Chondrocyte (in vitro differentiated cells): ENCODE measurements around the gene OR10V1. TPM values are rescaled to one million over a fixed set of nuclear protein-coding genes. Genes with fewer than 3 reads are reported as not detected.

Source experiments
- DNase-seq: peaks from one replicate; pipeline ENCODE4 v3.0.0; 2021; ENCODE audit warnings: mixed read lengths, low spot score
- H3K27ac Mint-ChIP-seq: one replicate; pipeline ENCODE4 v1.8.0; 2021; ENCODE audit warnings: mild to moderate bottlenecking, moderate library complexity, mixed read lengths; ENCODE audit not compliant: unreplicated experiment
- H3K27me3 Mint-ChIP-seq: 2 replicates; pipeline ENCODE4 v1.8.0; 2021; ENCODE audit warnings: low read depth, mixed read lengths
- H3K36me3 Mint-ChIP-seq: 2 replicates; pipeline ENCODE4 v1.8.0; 2021; ENCODE audit warnings: low read depth, mixed read lengths
- H3K4me1 Mint-ChIP-seq: 2 replicates; pipeline ENCODE4 v1.8.0; 2021; ENCODE audit warnings: low read depth, mild to moderate bottlenecking, mixed read lengths
- H3K4me3 Mint-ChIP-seq: one replicate; pipeline ENCODE4 v1.8.0; 2021; ENCODE audit warnings: mild to moderate bottlenecking, moderate library complexity, mixed read lengths; ENCODE audit not compliant: unreplicated experiment
- H3K9me3 Mint-ChIP-seq: 2 replicates; pipeline ENCODE4 v1.8.0; 2021; ENCODE audit warnings: low read depth, mixed read lengths
- total RNA-seq: library from RNA; stranded (reverse); gene quantifications from 3 replicates; pipeline ENCODE4 v1.2.1, GENCODE V29; 2021
- TF ChIP-seq, protein P1 (sequence below): fragments of 200-600 bp; sonication (generic); IDR thresholded peaks from 2 replicates; pipeline ENCODE4 v1.5.0; 2021; ENCODE audit warnings: antibody characterized with exemption, mild to moderate bottlenecking, moderate library complexity

OR10V1 gene
- total RNA-seq, 1 donor from 2014 or later: not detected

DNA sequence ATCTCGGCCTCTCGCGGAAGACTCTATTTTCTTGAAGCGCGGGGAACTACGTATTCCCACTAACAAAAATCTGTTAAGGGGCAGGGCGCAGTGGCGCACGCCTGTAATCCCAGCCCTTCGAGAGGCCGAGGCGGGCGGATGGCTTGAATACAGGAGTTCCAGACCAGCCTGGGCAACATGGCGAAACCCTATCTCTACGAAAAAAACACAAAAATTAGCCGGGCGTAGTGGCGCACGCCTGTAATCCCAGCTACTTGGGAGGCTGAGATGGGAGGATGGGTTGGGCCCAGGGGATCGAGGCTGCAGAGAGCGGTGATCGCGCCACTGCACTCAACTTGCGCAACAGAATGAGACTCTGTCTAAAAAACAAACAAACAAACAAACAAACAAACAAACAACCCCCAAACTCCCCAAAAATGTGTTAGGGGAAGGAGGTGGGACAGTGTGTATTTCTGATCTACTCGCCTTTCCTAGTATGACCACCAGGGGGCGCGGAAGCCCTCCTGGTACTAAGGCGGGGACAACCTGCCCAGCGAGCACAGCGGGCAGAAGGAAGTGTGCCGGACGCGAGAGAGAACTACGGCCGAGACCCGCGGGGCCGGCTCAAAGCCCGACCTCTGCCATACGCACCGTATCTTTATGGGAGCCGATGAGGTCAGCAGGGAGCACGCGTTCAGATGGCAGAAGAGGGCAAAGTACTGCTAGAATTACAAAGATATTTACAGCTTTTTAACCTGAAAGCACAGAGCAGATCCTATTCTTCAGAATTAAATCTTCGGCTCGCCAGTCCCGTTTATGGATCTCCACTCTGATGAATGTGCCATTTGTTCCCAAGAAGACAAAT lies 40.2 kb upstream of the OR10V1 start:
- Mint-ChIP-seq H3K36me3 (peaks cover 1% of the 10 kb centered on the region), H3K27ac (peak overlapping the region; percentile 11), H3K4me1 (peaks cover 28% of the 10 kb centered on the region), H3K27me3 (peaks cover 1% of the 10 kb centered on the region), H3K4me3 (peak overlapping the region; percentile 99), H3K9me3 (no peaks in the 10 kb centered on the region)
- peak; percentile 87 for DNase-seq
- TF ChIP-seq, protein P1, sequence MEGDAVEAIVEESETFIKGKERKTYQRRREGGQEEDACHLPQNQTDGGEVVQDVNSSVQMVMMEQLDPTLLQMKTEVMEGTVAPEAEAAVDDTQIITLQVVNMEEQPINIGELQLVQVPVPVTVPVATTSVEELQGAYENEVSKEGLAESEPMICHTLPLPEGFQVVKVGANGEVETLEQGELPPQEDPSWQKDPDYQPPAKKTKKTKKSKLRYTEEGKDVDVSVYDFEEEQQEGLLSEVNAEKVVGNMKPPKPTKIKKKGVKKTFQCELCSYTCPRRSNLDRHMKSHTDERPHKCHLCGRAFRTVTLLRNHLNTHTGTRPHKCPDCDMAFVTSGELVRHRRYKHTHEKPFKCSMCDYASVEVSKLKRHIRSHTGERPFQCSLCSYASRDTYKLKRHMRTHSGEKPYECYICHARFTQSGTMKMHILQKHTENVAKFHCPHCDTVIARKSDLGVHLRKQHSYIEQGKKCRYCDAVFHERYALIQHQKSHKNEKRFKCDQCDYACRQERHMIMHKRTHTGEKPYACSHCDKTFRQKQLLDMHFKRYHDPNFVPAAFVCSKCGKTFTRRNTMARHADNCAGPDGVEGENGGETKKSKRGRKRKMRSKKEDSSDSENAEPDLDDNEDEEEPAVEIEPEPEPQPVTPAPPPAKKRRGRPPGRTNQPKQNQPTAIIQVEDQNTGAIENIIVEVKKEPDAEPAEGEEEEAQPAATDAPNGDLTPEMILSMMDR: peak; percentile 98

DNA sequence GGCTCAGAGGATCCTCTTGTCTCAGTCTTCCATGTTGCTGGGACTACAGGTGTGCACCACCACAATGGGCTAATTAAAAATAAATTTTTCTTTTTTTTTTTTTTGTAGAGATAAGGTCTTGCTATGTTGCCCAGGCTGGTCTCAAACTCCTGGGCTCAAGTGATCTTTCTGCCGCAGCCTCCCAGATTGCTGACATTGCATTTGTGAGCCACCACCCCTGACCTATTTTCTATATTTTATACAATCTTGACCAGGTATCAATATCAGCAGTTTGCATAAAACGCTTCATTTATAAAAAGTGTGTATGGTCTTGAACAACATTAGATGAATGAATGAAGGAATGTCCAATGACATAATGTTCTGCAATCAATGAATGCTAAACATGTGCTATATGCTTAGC lies 32.5 kb upstream of the OR10V1 start:
- TF ChIP-seq, protein P1: no peak
- Mint-ChIP-seq H3K9me3 (no peaks in the 10 kb centered on the region), H3K36me3 (no peaks in the 10 kb centered on the region), H3K27me3 (peaks cover 30% of the 10 kb centered on the region), H3K4me1 (no peaks in the 10 kb centered on the region), H3K4me3 (no peak overlapping the region), H3K27ac (no peak overlapping the region)
- no peak for DNase-seq

DNA sequence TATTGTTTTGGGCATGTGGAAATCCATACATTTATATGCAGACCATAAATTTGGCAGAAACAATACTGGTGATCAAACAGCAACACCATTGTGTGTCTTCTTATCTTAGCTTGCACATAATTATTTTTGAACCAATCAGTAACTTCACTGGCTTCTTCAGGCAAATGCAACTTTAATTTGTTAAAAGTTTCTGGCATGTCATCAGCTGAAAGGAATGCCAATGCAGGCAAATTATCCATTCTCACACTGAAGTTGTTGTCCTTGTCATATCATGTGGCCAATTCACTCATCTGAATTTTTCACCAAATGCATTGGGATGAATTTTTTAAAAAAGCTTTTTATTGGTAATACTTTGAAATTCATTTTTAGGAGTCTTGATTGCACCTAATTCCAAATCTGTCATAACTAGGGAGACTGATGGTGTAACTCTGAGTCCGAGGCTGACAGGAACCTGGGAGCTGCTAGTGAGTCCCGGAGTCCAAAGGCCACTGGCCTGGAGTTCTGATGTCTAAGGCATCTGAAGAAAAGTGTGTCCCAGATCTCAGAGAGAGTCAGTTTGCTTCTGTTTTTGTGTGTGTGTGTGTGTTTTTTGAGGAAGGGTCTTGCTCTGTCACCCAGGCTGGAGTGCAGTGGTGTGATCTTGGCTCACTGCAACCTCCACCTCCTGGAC lies 17.4 kb upstream of the OR10V1 start:
- Mint-ChIP-seq H3K4me1 (no peaks in the 10 kb centered on the region), H3K27ac (no peak overlapping the region), H3K4me3 (no peak overlapping the region), H3K36me3 (no peaks in the 10 kb centered on the region), H3K9me3 (peaks cover 3% of the 10 kb centered on the region), H3K27me3 (no peaks in the 10 kb centered on the region)
- DNase-seq: no peak
- TF ChIP-seq, protein P1: no peak

DNA sequence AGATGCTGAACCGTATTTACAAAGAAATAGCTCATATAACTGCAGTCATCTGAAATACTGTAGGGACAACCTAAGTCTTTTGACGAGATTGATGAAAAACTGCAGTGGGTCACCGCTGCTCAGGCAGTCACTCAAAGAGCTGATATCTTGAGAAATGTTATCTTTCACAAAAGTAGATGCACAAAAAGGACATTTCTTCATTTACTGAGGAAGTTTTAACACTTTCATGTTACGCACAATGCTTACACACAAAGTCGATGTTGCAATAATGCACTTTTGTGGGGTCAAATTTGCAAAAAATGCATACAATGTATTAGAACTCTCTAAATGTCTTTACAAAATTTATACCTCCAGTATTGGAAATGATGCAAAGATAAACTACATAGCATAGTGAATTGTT lies 16.2 kb upstream of the OR10V1 start:
- no peak overlapping the region for H3K27ac Mint-ChIP-seq

DNA sequence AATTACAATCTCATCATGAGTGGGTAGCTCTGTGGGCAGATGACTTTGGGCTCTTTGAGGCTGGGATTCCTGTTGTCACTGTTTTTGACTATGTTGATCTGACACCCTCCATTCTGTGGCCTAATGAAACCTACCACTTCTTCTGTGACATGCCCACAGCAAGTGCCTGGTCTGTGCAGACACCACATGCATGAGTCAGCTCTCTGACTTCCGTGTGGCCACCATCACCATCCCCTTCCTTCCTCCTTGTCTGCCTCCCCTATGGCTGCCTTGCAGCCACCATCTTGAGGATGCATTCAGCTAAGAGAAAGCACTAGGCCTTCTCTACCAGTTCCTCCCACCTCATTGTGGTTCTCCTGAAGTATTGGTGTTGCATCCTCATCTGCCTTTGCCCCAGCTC lies 15.3 kb upstream of the OR10V1 start:
- Mint-ChIP-seq H3K36me3 (no peaks in the 10 kb centered on the region), H3K4me1 (no peaks in the 10 kb centered on the region), H3K4me3 (no peak overlapping the region), H3K9me3 (peaks cover 3% of the 10 kb centered on the region), H3K27me3 (peaks cover 1% of the 10 kb centered on the region), H3K27ac (no peak overlapping the region)
- no peak for DNase-seq
- TF ChIP-seq, protein P1: no peak

More for the DNA sequence above, 16.2 kb upstream of the OR10V1 start:
- TF ChIP-seq, protein P1: no peak
- DNase-seq: no peak
- Mint-ChIP-seq H3K4me3 (no peak overlapping the region), H3K4me1 (no peaks in the 10 kb centered on the region), H3K27me3 (no peaks in the 10 kb centered on the region), H3K9me3 (peaks cover 3% of the 10 kb centered on the region), H3K36me3 (no peaks in the 10 kb centered on the region)
